Muscle of arm (tissue), 12 donors: ENCODE data around the gene ZNF668. TPM values are rescaled to one million over a fixed set of nuclear protein-coding genes. Genes with fewer than 3 reads are reported as not detected.
"Not testable (repeated sequence)": the region's sequence is repeated elsewhere in the genome, so short reads cannot be mapped to it uniquely, and the experiment has no call there.

Source experiments
- DNase-seq: peaks from one replicate; pipeline ENCODE4 v3.0.0-alpha.2; 2013
- polyA plus RNA-seq, 12 donors: library from polyadenylated mRNA; unstranded; fragments of 120-200 nt; gene quantifications; one replicate each; pipeline ENCODE4 v1.2.1, GENCODE V29; 2013; ENCODE audit not compliant: insufficient read length in 12 of 12

Gene ZNF668
- polyA plus RNA-seq, 12 donors = 5.3 to 9.5 (median 7.2) TPM; not detected in 1

- no peak for DNase-seq
Observed at GRCh38 chr16:31105677-31106213, 31.7 kb upstream of the ZNF668 start.

- DNase-seq = not testable (repeated sequence)
Observed at GRCh38 chr16:31100876-31101641, 27.0 kb upstream of the ZNF668 start.

GRCh38 chr16:31099860-31100638 lies 26.0 kb upstream of the ZNF668 start:
- no peak for DNase-seq

GRCh38 chr16:31094424-31095120 lies 20.5 kb upstream of the ZNF668 start, which contains the start of gene VKORC1:
TSS of gene VKORC1 (minus strand) at chr16:31094797. CDS start at chr16:31094729, 68 bp downstream.
- DNase-seq = peak; percentile 93

- no peak for DNase-seq
Observed at GRCh38 chr16:31094088-31094423, 20.0 kb upstream of the ZNF668 start.

- no peak for DNase-seq
Observed at GRCh38 chr16:31093132-31093703, 19.2 kb upstream of the ZNF668 start.

- no peak for DNase-seq
Observed at GRCh38 chr16:31092330-31092729, 18.3 kb upstream of the ZNF668 start.

- DNase-seq = no peak
Observed at GRCh38 chr16:31090540-31090939, 16.5 kb upstream of the ZNF668 start.

- no peak for DNase-seq
Observed at GRCh38 chr16:31089199-31089598, 15.2 kb upstream of the ZNF668 start.

GRCh38 chr16:31088459-31089183 lies 14.6 kb upstream of the ZNF668 start, which contains the start of gene PRSS53:
TSS of gene PRSS53 (minus strand) at chr16:31088943. CDS start at chr16:31088809, 134 bp downstream.
- DNase-seq = no peak

- no peak for DNase-seq
Observed at GRCh38 chr16:31087971-31088370, 13.9 kb upstream of the ZNF668 start.

- no peak for DNase-seq
Observed at GRCh38 chr16:31087481-31087880, 13.4 kb upstream of the ZNF668 start.

- no peak for DNase-seq
Observed at GRCh38 chr16:31086629-31086906, 12.5 kb upstream of the ZNF668 start.

- DNase-seq = no peak
Observed at GRCh38 chr16:31085873-31086628, 12.0 kb upstream of the ZNF668 start.

- no peak for DNase-seq
Observed at GRCh38 chr16:31085411-31085810, 11.4 kb upstream of the ZNF668 start.

GRCh38 chr16:31084584-31085302 lies 10.7 kb upstream of the ZNF668 start:
- DNase-seq = no peak

GRCh38 chr16:31083981-31084380 lies 9.9 kb upstream of the ZNF668 start:
- no peak for DNase-seq

GRCh38 chr16:31083556-31083955 lies 9.5 kb upstream of the ZNF668 start:
- no peak for DNase-seq

GRCh38 chr16:31083081-31083480 lies 9.0 kb upstream of the ZNF668 start:
- DNase-seq = no peak
